HL-60 (cell line): ENCODE results near the gene PNPT1.

Source experiments
- DNase-seq, 2 experiments: peaks; one replicate each; pipeline ENCODE4 v3.0.0-alpha.2; 2010 to 2020; ENCODE audit warnings: low read depth in 1 of 2, low spot score in 1 of 2
- H3K27ac ChIP-seq: fragments of 250-450 bp; sonication (Bioruptor Pico); replicated peaks from 2 replicates; pipeline ENCODE4 v1.5.1; 2020; ENCODE audit warnings: mild to moderate bottlenecking, moderate library complexity
- H3K27me3 ChIP-seq: fragments of 250-450 bp; sonication (Bioruptor Pico); 2 replicates; pipeline ENCODE4 v1.5.1; 2021; ENCODE audit warnings: mild to moderate bottlenecking, moderate library complexity; ENCODE audit not compliant: insufficient read depth, poor library complexity, severe bottlenecking
- H3K4me3 ChIP-seq: replicated peaks from 2 replicates; pipeline ENCODE4 v1.5.1; 2011; ENCODE audit warnings: mild to moderate bottlenecking, control low read depth, low read length; ENCODE audit not compliant: insufficient read depth
- GABPA ChIP-seq: IDR thresholded peaks from 2 replicates; pipeline ENCODE4 v1.6.1; 2012; ENCODE audit warnings: low read depth
- POLR2AphosphoS5 ChIP-seq: IDR thresholded peaks from 2 replicates; pipeline ENCODE4 v1.6.1; 2012; ENCODE audit warnings: low read depth
- REST ChIP-seq: IDR thresholded peaks from 2 replicates; pipeline ENCODE4 v1.6.1; 2012; ENCODE audit warnings: low read depth; ENCODE audit not compliant: insufficient replicate concordance
- SPI1 ChIP-seq: IDR thresholded peaks from 2 replicates; pipeline ENCODE4 v1.6.1; 2012; ENCODE audit warnings: low read depth, mild to moderate bottlenecking, borderline replicate concordance
- TF ChIP-seq, protein P1 (sequence below): IDR thresholded peaks from one replicate; pipeline ENCODE4 v1.5.1; 2011; ENCODE audit warnings: low read length, control low read depth, inconsistent platforms; ENCODE audit not compliant: insufficient read depth

Gene PNPT1

DNA sequence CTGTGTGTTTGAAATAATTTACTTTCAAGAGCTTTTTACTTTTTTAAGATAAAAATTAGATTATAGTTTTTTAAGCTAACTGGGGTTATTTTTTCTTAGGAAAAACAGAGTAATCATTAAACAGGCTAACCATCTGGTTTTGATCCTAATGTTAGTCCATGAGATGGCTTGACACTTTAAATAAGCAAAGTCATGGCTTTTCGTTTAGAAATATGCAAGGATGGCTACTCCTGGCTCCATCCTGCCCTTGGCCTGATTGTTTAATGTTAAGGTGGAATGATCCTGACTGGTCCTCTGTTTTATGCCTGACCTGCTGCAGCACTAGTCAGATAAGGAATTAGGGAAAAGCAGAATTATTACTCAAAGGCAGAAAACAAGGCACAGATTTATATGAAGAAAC, 39.7 kb upstream of the PNPT1 start:
- no peak overlapping the region for H3K27ac ChIP-seq
- no peak for DNase-seq
- H3K27me3 ChIP-seq, result peaks cover 3% of the 10 kb centered on the region
- no peak for TF ChIP-seq SPI1
- TF ChIP-seq, protein P1, sequence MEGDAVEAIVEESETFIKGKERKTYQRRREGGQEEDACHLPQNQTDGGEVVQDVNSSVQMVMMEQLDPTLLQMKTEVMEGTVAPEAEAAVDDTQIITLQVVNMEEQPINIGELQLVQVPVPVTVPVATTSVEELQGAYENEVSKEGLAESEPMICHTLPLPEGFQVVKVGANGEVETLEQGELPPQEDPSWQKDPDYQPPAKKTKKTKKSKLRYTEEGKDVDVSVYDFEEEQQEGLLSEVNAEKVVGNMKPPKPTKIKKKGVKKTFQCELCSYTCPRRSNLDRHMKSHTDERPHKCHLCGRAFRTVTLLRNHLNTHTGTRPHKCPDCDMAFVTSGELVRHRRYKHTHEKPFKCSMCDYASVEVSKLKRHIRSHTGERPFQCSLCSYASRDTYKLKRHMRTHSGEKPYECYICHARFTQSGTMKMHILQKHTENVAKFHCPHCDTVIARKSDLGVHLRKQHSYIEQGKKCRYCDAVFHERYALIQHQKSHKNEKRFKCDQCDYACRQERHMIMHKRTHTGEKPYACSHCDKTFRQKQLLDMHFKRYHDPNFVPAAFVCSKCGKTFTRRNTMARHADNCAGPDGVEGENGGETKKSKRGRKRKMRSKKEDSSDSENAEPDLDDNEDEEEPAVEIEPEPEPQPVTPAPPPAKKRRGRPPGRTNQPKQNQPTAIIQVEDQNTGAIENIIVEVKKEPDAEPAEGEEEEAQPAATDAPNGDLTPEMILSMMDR, result no peak
- no peak for TF ChIP-seq GABPA
- TF ChIP-seq REST, result no peak
- TF ChIP-seq POLR2AphosphoS5, result no peak
- no peak overlapping the region for H3K4me3 ChIP-seq

DNA sequence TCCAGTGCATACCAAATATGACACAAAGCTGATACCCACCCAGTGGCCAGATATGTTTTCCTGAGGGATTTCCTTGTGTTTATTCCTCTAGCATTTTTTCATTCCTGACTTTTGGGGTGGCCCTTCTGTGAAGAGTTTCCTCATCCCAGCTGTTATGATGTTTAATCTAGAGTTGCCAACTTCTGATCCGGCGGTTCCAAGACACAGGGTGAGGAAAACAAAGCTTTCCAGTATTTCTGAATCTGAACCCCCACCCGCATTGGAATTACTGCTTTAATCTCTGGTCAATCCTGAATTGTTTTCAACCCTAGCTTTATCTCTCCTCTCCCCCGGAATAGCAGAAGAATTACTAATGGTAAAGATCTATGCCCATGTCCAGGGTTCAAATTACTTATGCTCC, 39.2 kb upstream of the PNPT1 start:
- Histone ChIP-seq H3K27me3 (peaks cover 3% of the 10 kb centered on the region), H3K27ac (no peak overlapping the region), H3K4me3 (no peak overlapping the region)
- TF ChIP-seq SPI1 (no peak), REST (no peak), POLR2AphosphoS5 (no peak), GABPA (no peak)
- TF ChIP-seq, protein P1, result no peak
- no peak for DNase-seq

DNA sequence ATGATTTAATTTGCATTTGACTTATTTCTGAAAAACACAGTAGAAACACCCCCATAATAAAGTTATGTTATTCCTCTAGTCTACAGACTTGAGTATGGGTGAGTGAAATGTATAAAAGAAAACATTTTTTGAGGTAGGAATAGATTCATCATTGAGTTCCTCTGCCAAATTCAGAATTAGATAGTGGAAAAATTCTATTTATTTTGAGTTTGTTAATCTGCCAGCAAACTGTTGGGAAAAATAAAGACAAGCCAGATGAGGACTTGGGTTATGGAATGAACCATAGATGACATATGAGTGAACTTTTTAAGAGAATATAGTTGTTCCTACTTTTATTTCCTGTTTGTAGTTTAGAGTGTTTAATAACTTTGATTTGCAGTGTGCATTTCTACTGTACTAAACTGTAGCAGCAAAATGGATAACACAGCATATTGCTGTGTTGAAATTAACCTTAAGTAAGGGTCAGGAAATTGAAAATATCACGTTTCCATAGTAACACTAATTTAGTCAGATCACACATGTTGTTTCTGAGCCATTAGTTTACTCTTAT, 35.6 kb upstream of the PNPT1 start:
- Histone ChIP-seq H3K27me3 (peaks cover 3% of the 10 kb centered on the region), H3K27ac (no peak overlapping the region), H3K4me3 (no peak overlapping the region)
- TF ChIP-seq, protein P1, result no peak
- TF ChIP-seq POLR2AphosphoS5 (no peak), SPI1 (no peak), REST (no peak), GABPA (no peak)
- no peak for DNase-seq
